Fibroblast of gingiva (primary cell): ENCODE data around the gene ARHGEF38.
"Not testable (repeated sequence)": the region's sequence is repeated elsewhere in the genome, so short reads cannot be mapped to it uniquely, and the experiment has no call there.

Source experiments
- DNase-seq: peaks from one replicate; pipeline ENCODE4 v3.0.0-alpha.2; 2011; ENCODE audit warnings: low read depth

The ARHGEF38 gene

DNA sequence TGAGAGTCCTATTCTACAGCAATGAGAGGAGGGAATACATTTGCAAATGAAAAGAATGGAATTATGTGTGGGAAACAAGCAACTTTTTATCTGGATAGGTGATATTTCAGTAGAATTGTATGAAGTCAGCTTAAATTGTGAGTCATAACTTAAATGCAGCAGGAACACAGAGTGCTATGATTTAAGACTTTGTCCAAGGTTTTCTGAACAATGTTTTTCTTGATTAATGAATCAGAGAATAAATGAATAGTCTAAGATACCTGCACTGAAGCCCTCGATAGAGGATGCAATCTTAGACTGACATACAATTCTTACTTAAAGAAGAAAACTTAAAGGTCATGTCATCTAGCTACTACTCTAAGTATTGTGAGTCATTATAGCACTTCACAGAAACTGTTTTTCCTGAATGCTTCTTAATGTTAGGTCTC lies 8.0 kb downstream of the ARHGEF38 start:
- no peak for DNase-seq

DNA sequence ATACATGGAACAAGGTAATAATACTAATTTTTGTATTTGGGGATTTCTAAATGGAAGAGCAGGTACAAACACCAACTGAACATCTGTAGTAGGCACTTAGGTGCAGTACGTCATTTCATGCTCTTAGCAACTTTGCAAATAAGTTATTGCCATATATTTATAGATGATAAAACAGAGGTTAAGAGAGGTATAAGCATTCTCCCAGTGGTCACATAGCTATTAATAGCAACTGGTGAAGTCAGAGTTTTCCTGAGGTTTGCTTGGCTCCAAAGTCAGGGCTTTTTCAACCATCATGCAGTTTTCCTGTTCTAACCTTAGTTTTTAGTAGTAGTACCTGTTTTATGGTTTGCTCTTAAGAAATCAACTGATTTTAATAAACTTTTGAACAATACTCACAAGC lies 10.9 kb downstream of the ARHGEF38 start:
- no peak for DNase-seq

- no peak for DNase-seq
Observed at GRCh38 chr4:105568584-105568983, 16.2 kb downstream of the ARHGEF38 start.

GRCh38 chr4:105569057-105569865 lies 16.8 kb downstream of the ARHGEF38 start:
- DNase-seq = no peak

DNA sequence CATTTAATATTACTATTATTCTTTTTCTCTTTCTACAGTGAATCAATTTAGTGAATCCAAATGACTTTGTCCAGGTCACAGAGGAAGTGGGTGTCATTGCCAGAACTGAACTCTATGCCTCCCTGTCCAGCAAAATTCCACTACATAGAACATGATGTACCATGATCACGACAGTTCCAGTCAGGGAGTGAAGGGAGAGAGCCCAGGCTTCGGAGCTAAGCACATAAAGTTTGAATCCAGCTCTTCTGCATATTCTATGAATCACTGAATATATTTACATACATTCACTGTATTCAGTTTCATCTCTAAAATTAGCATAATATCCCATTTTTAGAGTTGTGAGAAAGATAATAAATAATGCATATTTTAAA lies 17.4 kb downstream of the ARHGEF38 start:
- no peak for DNase-seq

- DNase-seq = no peak
Observed at GRCh38 chr4:105572296-105572695, 19.9 kb downstream of the ARHGEF38 start.

- no peak for DNase-seq
Observed at GRCh38 chr4:105586638-105587328, 34.4 kb downstream of the ARHGEF38 start.

DNA sequence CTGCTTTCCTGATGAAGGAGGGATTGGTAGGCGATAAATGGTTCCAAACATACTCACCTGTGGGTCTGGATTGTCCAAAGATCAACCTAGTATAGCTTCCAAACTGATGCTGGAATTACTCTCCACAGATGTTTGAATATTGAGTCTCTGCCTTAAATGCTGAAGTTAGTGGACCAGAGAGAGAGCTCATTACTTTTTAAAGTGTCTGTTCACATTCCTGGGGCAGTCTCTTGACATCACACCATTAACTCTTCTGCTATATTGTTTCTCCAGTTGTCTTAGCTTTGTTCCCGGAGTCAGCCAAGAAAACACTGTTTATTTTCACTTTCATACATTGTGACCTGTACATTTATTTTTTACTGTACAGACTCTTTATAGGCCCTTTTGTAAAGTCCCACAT lies 35.4 kb downstream of the ARHGEF38 start:
- DNase-seq = no peak

- DNase-seq = no peak
Observed at GRCh38 chr4:105588252-105588651, 35.8 kb downstream of the ARHGEF38 start.

DNA sequence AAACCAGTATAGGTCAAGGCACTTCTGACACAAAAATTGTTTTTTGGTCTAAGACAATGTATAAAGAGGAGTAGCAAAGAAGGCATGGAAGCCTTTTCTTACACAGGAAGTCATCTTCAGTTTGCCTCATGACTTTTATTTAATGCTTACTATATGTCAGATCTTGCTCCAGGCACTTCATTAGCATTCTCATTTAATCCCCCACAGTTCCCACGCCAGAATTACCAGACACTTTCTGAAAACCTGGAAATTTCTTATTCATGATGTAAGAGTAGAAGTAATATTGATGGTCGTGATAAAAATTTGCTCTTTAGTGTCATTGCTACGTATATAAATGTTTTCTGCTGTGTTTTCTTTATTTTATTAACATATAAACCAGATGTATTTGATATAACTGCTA lies 39.2 kb downstream of the ARHGEF38 start:
- DNase-seq = no peak

- DNase-seq = no peak
Observed at GRCh38 chr4:105594099-105595010, 41.9 kb downstream of the ARHGEF38 start.

DNA sequence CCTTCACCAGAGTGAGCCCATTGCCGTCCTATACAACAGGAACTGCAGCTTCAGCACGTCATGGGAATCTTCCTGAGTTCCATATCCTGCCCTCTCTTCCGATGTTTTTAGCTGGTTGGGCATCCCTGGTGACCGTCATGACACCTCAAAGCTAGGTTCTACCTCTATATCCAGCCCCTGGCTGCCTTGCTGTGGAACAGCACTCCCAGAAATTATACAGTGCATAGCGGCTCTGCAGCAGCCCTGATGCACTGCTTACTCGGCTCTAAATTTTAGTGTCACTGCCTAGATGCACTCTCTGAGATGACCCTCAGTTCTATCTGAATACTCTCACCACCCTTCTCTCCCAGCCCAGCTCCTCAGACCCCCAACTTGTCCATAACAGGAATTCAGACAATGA lies 44.3 kb downstream of the ARHGEF38 start:
- DNase-seq = no peak

GRCh38 chr4:105598052-105598451 lies 45.6 kb downstream of the ARHGEF38 start:
- DNase-seq = no peak

GRCh38 chr4:105598787-105599186 lies 46.4 kb downstream of the ARHGEF38 start:
- no peak for DNase-seq

DNA sequence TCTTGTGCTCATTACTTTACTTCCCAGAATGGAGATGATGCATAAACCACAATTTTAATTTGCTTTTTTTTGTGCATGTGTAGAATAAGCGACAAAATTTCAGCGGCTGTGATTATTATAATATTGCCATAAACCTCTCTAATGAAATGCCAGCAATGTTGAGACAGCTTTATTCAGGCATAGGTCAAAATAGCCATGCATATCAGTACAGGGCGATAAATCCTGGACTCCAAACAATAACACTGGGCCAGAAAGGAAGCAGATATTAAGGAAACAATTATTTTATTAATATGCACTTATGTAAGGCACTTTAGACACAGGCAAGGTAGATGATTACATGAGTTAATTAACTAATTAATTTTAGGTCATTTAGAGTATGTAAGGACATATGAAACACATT lies 47.1 kb downstream of the ARHGEF38 start:
- no peak for DNase-seq

- no peak for DNase-seq
Observed at GRCh38 chr4:105599932-105600655, 47.7 kb downstream of the ARHGEF38 start.

DNA sequence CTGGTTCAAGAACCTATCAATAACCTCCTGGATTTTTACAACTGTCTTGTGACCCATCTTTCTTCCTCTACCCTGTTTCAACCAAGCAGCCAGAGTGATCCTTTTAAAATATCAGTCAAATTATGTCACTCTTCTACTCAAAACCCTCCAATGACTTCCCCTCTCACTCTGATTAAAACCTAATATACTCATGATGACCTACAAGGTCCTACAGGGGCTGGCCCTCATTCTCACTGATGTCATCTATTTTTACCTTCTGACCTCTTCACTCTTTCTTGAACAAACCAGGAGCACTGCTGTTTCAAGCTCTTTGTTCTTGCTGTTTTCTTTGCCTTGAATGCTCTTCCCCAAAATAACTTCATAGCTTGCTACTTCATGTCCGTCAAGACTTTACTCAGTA lies 48.5 kb downstream of the ARHGEF38 start:
- DNase-seq = no peak

- DNase-seq = no peak
Observed at GRCh38 chr4:105601406-105601805, 49.0 kb downstream of the ARHGEF38 start.

GRCh38 chr4:105603158-105603557 lies 50.7 kb downstream of the ARHGEF38 start:
- no peak for DNase-seq

- peak; percentile 30 for DNase-seq
Observed at GRCh38 chr4:105605493-105605892, 53.1 kb downstream of the ARHGEF38 start.

GRCh38 chr4:105607876-105608275 lies 55.5 kb downstream of the ARHGEF38 start:
- no peak for DNase-seq

GRCh38 chr4:105609819-105610218 lies 57.4 kb downstream of the ARHGEF38 start:
- DNase-seq = not testable (repeated sequence)
